Liver (tissue), 9 donors: ENCODE data around the gene SPI1. TPM values are rescaled to one million over a fixed set of nuclear protein-coding genes. Genes with fewer than 3 reads are reported as not detected.
A peak's percentile ranks its signal among the peaks of the same experiment; 100 is the strongest.

Experiments
- DNase-seq: peaks from one replicate; pipeline ENCODE4 v3.0.0-alpha.2; 2017; ENCODE audit warnings: low spot score
- H3K27ac ChIP-seq, 2 donors: one replicate each; pipeline ENCODE4 v1.7.0; 2013; ENCODE audit warnings: inconsistent platforms in 2 of 2, low read length in 2 of 2, control low read depth in 1 of 2, low read depth in 1 of 2, mild to moderate bottlenecking in 1 of 2
- H3K27me3 ChIP-seq, 4 donors: one replicate each; pipeline versions ENCODE4 v1.6.1 to v1.7.0; 2013; ENCODE audit warnings: low read length in 3 of 4, inconsistent platforms in 1 of 4, mild to moderate bottlenecking in 1 of 4, moderate library complexity in 1 of 4; ENCODE audit not compliant: control insufficient read depth in 4 of 4, insufficient read depth in 4 of 4
- H3K36me3 ChIP-seq, 4 donors: one replicate each; pipeline versions ENCODE4 v1.6.1 to v1.7.0; 2013; ENCODE audit warnings: low read length in 3 of 4, mild to moderate bottlenecking in 3 of 4, low read depth in 1 of 4, moderate library complexity in 1 of 4; ENCODE audit not compliant: control insufficient read depth in 4 of 4, insufficient read depth in 3 of 4
- H3K4me1 ChIP-seq, 4 donors: one replicate each; pipeline versions ENCODE4 v1.6.1 to v1.7.0; 2013; ENCODE audit warnings: low read length in 3 of 4, mild to moderate bottlenecking in 3 of 4, moderate library complexity in 1 of 4; ENCODE audit not compliant: control insufficient read depth in 4 of 4, insufficient read depth in 4 of 4
- H3K4me3 ChIP-seq, 3 donors: one replicate each; pipeline versions ENCODE4 v1.6.1 to v1.7.0; 2013; ENCODE audit warnings: low read length in 3 of 3, control low read depth in 1 of 3, low read depth in 1 of 3, mild to moderate bottlenecking in 1 of 3
- H3K9ac ChIP-seq, 2 donors: one replicate each; pipeline ENCODE4 v1.7.0; 2013; ENCODE audit warnings: low read length in 2 of 2, mild to moderate bottlenecking in 2 of 2, moderate library complexity in 2 of 2, control low read depth in 1 of 2, low read depth in 1 of 2
- H3K9me3 ChIP-seq, 4 donors: one replicate each; pipeline versions ENCODE4 v1.6.1 to v1.7.0; 2013; ENCODE audit warnings: low read length in 3 of 4; ENCODE audit not compliant: control insufficient read depth in 4 of 4
- EGR1 ChIP-seq, 2 donors: IDR thresholded peaks; 2 replicates each; pipeline ENCODE4 v1.6.1; 2016 to 2018; ENCODE audit warnings: antibody characterized with exemption in 2 of 2, low read depth in 2 of 2
- FOXA1 ChIP-seq: IDR thresholded peaks from 2 replicates; pipeline ENCODE4 v1.6.1; 2016; ENCODE audit warnings: antibody characterized with exemption
- FOXA2 ChIP-seq: IDR thresholded peaks from 2 replicates; pipeline ENCODE4 v1.6.1; 2016; ENCODE audit warnings: antibody characterized with exemption
- GABPA ChIP-seq, 2 donors: IDR thresholded peaks in 1 of 2; conservative IDR thresholded peaks in 1 of 2; 2 replicates each; pipeline ENCODE4 v1.6.1; 2016; ENCODE audit warnings: antibody characterized with exemption in 2 of 2, mild to moderate bottlenecking in 1 of 2, moderate library complexity in 1 of 2
- HNF4A ChIP-seq, 2 donors: conservative IDR thresholded peaks; 2 replicates each; pipeline ENCODE4 v1.6.1; 2016; ENCODE audit warnings: antibody characterized with exemption in 2 of 2, mild to moderate bottlenecking in 2 of 2
- HNF4G ChIP-seq: IDR thresholded peaks from 2 replicates; pipeline ENCODE4 v1.6.1; 2016; ENCODE audit warnings: antibody characterized with exemption
- JUND ChIP-seq, 2 donors: IDR thresholded peaks; 2 replicates each; pipeline ENCODE4 v1.6.1; 2016; ENCODE audit warnings: antibody characterized with exemption in 2 of 2
- NR2F2 ChIP-seq: IDR thresholded peaks from 2 replicates; pipeline ENCODE4 v1.6.1; 2016; ENCODE audit warnings: antibody characterized with exemption
- RAD21 ChIP-seq, 2 donors: IDR thresholded peaks; 2 replicates each; pipeline ENCODE4 v1.6.1; 2016; ENCODE audit warnings: antibody characterized with exemption in 2 of 2, mild to moderate bottlenecking in 2 of 2
- RXRA ChIP-seq, 2 donors: IDR thresholded peaks; 2 replicates each; pipeline ENCODE4 v1.6.1; 2017 to 2018; ENCODE audit warnings: antibody characterized with exemption in 2 of 2, mild to moderate bottlenecking in 1 of 2
- SP1 ChIP-seq: IDR thresholded peaks from 2 replicates; pipeline ENCODE4 v1.6.1; 2018; ENCODE audit warnings: antibody characterized with exemption, mild to moderate bottlenecking
- TAF1 ChIP-seq: conservative IDR thresholded peaks from 2 replicates; pipeline ENCODE4 v1.6.1; 2016; ENCODE audit warnings: antibody characterized with exemption, mild to moderate bottlenecking
- YY1 ChIP-seq: IDR thresholded peaks from 2 replicates; pipeline ENCODE4 v1.6.1; 2016; ENCODE audit warnings: antibody characterized with exemption, mild to moderate bottlenecking
- WGBS: extraction: QIAGEN DNeasy Blood & Tissue Kit; methylation state at CpG from one replicate; pipeline ENCODE4 v1.1.7; 2013; 5-methylcytosine and 5-hydroxymethylcytosine counted together
- polyA plus RNA-seq, 2 donors: library from polyadenylated mRNA; stranded (reverse) in 1 of 2; unstranded in 1 of 2; fragments of 200-250 nt in 1 of 2; fragments of >200 nt in 1 of 2; fragmentation: Nextera tagmentation in 1 of 2; extraction: Ambion mirVana in 1 of 2; gene quantifications; one replicate each; pipeline versions ENCODE4 v1.2.1 to v1.2.3, GENCODE V29; 2013 to 2015
- total RNA-seq, 2 donors: library from RNA; depleted of rRNA; stranded (reverse); fragments of >200 nt; gene quantifications; one replicate each; pipeline ENCODE4 v1.2.3, GENCODE V29; 2014
- TF ChIP-seq, protein P1 (sequence below): IDR thresholded peaks from 2 replicates; pipeline ENCODE4 v1.6.1; 2016; ENCODE audit warnings: antibody characterized with exemption, mild to moderate bottlenecking
- TF ChIP-seq, protein P2 (sequence below): IDR thresholded peaks from 2 replicates; pipeline ENCODE4 v1.6.1; 2016; ENCODE audit warnings: antibody characterized with exemption
- TF ChIP-seq, protein P3 (sequence below): fragments of 150-350 bp; IDR thresholded peaks from 2 replicates; pipeline ENCODE4 v1.5.1; 2017; ENCODE audit warnings: improper control_type of control experiment, low read depth, low read length; ENCODE audit not compliant: missing input control
- TF ChIP-seq, protein P4 (sequence below): IDR thresholded peaks from 2 replicates; pipeline ENCODE4 v1.6.1; 2016; ENCODE audit warnings: antibody characterized with exemption
- TF ChIP-seq, protein P5 (sequence below): IDR thresholded peaks from 2 replicates; pipeline ENCODE4 v1.6.1; 2016; ENCODE audit warnings: antibody characterized with exemption
- donor health status: healthy.
- donor health status: healthy.
- donor health status: healthy.
- donor health status: healthy.
- donor health status: healthy.

The SPI1 gene
- total and polyA plus RNA-seq, 4 donors = 2.3 to 14.4 (median 13.3) TPM

DNA sequence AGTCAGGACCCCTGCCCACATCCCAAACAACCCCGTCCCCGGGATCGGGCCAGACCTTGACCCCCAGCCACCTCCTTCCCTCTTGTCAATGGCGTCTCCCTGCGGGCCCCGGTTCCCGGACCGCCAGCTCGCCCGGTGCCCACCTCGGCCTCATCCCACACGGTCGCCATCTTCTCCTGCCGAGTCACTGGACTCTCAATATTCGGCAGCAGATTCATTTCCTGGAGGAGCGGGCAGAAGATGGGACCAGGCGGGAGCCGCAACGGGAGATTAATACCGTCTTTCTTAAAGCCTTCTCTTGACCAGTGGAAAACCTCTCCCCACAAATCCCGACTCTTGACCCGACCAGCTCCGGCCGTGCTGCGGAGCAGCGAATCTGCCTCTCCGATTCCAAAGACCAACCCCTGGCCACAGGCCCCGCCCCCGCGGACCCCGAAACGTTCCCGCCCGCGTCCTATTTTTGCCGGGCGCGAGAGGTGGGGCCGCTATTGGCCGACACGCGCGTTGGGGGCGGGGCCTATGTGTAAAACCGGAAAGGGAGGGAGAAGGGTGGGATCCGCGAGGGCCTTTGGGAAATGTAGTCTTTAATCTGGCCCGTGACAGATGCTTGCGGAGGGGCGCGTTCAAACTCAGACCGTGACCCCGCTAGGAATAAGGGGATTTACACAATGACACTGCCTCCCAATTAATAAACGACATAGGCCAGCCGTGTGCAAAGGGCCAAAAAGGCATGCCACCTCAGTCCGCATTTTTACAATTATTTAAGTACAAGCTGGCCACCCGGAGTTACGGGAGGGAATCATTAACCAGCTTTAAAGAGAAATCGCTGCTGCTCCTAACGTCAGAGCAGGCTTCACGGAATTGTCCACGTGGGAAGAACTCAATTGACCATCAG lies 48.0 kb upstream of the SPI1 start, which contains the start of gene PSMC3 (continued):
- TF ChIP-seq, protein P1, sequence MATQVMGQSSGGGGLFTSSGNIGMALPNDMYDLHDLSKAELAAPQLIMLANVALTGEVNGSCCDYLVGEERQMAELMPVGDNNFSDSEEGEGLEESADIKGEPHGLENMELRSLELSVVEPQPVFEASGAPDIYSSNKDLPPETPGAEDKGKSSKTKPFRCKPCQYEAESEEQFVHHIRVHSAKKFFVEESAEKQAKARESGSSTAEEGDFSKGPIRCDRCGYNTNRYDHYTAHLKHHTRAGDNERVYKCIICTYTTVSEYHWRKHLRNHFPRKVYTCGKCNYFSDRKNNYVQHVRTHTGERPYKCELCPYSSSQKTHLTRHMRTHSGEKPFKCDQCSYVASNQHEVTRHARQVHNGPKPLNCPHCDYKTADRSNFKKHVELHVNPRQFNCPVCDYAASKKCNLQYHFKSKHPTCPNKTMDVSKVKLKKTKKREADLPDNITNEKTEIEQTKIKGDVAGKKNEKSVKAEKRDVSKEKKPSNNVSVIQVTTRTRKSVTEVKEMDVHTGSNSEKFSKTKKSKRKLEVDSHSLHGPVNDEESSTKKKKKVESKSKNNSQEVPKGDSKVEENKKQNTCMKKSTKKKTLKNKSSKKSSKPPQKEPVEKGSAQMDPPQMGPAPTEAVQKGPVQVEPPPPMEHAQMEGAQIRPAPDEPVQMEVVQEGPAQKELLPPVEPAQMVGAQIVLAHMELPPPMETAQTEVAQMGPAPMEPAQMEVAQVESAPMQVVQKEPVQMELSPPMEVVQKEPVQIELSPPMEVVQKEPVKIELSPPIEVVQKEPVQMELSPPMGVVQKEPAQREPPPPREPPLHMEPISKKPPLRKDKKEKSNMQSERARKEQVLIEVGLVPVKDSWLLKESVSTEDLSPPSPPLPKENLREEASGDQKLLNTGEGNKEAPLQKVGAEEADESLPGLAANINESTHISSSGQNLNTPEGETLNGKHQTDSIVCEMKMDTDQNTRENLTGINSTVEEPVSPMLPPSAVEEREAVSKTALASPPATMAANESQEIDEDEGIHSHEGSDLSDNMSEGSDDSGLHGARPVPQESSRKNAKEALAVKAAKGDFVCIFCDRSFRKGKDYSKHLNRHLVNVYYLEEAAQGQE = peak; percentile 41
- TF ChIP-seq RAD21 (IDR thresholded peaks at IDR 0.05) = peak in 1 of 2 donors; percentile 31

DNA sequence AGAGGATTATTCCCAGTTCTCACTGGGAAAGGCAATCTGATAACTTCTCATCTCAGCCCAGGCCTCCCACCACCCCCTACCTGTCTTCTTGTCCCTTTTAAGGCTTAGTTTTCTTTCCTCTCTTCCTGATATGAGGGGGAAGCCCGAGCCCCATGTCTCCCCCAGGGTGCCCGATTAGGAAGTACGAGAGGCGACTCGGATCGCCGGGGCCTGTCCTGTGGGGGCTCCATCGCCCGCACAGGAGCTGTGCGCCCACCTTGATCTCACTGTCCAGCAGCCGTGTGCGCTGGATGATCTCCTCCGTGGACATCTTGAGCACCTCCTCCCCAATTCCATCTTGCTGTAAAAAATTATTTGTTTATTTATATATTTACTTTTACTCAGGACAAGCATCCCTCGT lies 47.3 kb upstream of the SPI1 start:
- Histone ChIP-seq H3K9ac (peak overlapping the region; percentile 85 to 100), H3K36me3 (peaks cover 5 to 29% (median 21%) of the 10 kb centered on the region in 4 donors), H3K27me3 (no peaks in the 10 kb centered on the region), H3K9me3 (no peaks in the 10 kb centered on the region), H3K4me3 (peak overlapping the region; percentile 93 to 100 (median 97)), H3K4me1 (peaks cover 4 to 21% (median 16%) of the 10 kb centered on the region in 4 donors), H3K27ac (peak overlapping the region; percentile 83 to 94)
- 1% methylated on average over 14 of the region's 14 CpGs for WGBS
- DNase-seq = no peak
- TF ChIP-seq RXRA (IDR thresholded peaks at IDR 0.05) (no peak), GABPA (IDR thresholded peaks at IDR 0.05 in 1 of 2, conservative IDR thresholded peaks at IDR 0.05 in 1 of 2) (no peak), EGR1 (IDR thresholded peaks at IDR 0.05; ENCODE audit: low read depth in 2 of 2) (no peak), FOXA1 (no peak), HNF4G (no peak), TAF1 (no peak), HNF4A (conservative IDR thresholded peaks at IDR 0.05) (no peak), JUND (IDR thresholded peaks at IDR 0.05) (no peak), RAD21 (IDR thresholded peaks at IDR 0.05) (no peak), FOXA2 (no peak), SP1 (no peak), NR2F2 (no peak), YY1 (no peak)
- TF ChIP-seq, protein P2, sequence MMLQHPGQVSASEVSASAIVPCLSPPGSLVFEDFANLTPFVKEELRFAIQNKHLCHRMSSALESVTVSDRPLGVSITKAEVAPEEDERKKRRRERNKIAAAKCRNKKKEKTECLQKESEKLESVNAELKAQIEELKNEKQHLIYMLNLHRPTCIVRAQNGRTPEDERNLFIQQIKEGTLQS = no peak
- TF ChIP-seq, protein P3, sequence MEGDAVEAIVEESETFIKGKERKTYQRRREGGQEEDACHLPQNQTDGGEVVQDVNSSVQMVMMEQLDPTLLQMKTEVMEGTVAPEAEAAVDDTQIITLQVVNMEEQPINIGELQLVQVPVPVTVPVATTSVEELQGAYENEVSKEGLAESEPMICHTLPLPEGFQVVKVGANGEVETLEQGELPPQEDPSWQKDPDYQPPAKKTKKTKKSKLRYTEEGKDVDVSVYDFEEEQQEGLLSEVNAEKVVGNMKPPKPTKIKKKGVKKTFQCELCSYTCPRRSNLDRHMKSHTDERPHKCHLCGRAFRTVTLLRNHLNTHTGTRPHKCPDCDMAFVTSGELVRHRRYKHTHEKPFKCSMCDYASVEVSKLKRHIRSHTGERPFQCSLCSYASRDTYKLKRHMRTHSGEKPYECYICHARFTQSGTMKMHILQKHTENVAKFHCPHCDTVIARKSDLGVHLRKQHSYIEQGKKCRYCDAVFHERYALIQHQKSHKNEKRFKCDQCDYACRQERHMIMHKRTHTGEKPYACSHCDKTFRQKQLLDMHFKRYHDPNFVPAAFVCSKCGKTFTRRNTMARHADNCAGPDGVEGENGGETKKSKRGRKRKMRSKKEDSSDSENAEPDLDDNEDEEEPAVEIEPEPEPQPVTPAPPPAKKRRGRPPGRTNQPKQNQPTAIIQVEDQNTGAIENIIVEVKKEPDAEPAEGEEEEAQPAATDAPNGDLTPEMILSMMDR = no peak
- TF ChIP-seq, protein P1 = no peak
- TF ChIP-seq, protein P4, sequence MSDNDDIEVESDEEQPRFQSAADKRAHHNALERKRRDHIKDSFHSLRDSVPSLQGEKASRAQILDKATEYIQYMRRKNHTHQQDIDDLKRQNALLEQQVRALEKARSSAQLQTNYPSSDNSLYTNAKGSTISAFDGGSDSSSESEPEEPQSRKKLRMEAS = no peak
- TF ChIP-seq, protein P5, sequence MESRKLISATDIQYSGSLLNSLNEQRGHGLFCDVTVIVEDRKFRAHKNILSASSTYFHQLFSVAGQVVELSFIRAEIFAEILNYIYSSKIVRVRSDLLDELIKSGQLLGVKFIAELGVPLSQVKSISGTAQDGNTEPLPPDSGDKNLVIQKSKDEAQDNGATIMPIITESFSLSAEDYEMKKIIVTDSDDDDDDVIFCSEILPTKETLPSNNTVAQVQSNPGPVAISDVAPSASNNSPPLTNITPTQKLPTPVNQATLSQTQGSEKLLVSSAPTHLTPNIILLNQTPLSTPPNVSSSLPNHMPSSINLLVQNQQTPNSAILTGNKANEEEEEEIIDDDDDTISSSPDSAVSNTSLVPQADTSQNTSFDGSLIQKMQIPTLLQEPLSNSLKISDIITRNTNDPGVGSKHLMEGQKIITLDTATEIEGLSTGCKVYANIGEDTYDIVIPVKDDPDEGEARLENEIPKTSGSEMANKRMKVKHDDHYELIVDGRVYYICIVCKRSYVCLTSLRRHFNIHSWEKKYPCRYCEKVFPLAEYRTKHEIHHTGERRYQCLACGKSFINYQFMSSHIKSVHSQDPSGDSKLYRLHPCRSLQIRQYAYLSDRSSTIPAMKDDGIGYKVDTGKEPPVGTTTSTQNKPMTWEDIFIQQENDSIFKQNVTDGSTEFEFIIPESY = no peak
